Uterus (tissue), 4 donors: ENCODE measurements around the gene SLC22A1. TPM values are rescaled to one million over a fixed set of nuclear protein-coding genes. Genes with fewer than 3 reads are reported as not detected.

Experiments used
- DNase-seq, 2 donors: peaks; one replicate each; pipeline ENCODE4 v3.0.0-alpha.2; 2019 to 2020
- H3K27ac ChIP-seq, 2 donors: fragments of 200-600 bp; sonication (generic); 1 replicate in 1 of 2; 2 replicates in 1 of 2; pipeline ENCODE4 v1.5.1; 2016 to 2018
- H3K27me3 ChIP-seq, 2 donors: fragments of 200-600 bp; sonication (generic); one replicate each; pipeline ENCODE4 v1.5.1; 2018 to 2019; ENCODE audit warnings: control low read depth in 1 of 2
- H3K36me3 ChIP-seq, 2 donors: fragments of 200-600 bp; sonication (generic); one replicate each; pipeline ENCODE4 v1.5.1; 2019; ENCODE audit warnings: control low read depth in 1 of 2
- H3K4me1 ChIP-seq, 2 donors: fragments of 200-600 bp; sonication (generic); one replicate each; pipeline ENCODE4 v1.5.1; 2018 to 2019; ENCODE audit warnings: control low read depth in 1 of 2
- H3K4me3 ChIP-seq, 2 donors: fragments of 200-600 bp; sonication (generic); 1 replicate in 1 of 2; 2 replicates in 1 of 2; pipeline ENCODE4 v1.5.1; 2018 to 2019; ENCODE audit warnings: mild to moderate bottlenecking in 1 of 2
- H3K9me3 ChIP-seq, 2 donors: fragments of 200-600 bp; sonication (generic); one replicate each; pipeline ENCODE4 v1.5.1; 2019; ENCODE audit warnings: control low read depth in 1 of 2
- CTCF ChIP-seq, 4 experiments: fragments of 200-600 bp in 2 of 4; fragments of 450-650 bp in 2 of 4; sonication (generic) in 2 of 4; IDR thresholded peaks; one replicate each; pipeline ENCODE4 v1.5.1; 2016 to 2019; ENCODE audit warnings: antibody characterized with exemption in 4 of 4, mild to moderate bottlenecking in 2 of 4, moderate library complexity in 1 of 4
- POLR2A ChIP-seq, 2 donors: fragments of 450-650 bp; IDR thresholded peaks; one replicate each; pipeline ENCODE4 v1.6.1; 2016; ENCODE audit warnings: antibody characterized with exemption in 2 of 2, mild to moderate bottlenecking in 1 of 2, moderate library complexity in 1 of 2
- intact Hi-C: fragments of 100-400 bp; cut with DNase I; formaldehyde crosslinking; loops from one replicate; pipeline ENCODE4 v1.15.1; 2023; ENCODE audit warnings: low total_unique reads
- total RNA-seq, 4 donors: library from RNA; depleted of rRNA in 3 of 4; stranded (reverse); fragments of >200 nt in 3 of 4; gene quantifications; one replicate each; pipeline versions ENCODE4 v1.1.0 to v1.2.4, GENCODE V29; 2014 to 2023
- donor health status: DM: yes; HTN: yes; CAD: no.

The SLC22A1 gene
- total RNA-seq, 4 donors from 2014 or later, result 0.35 to 5.4 TPM; not detected in 2

GRCh38 chr6:160194808-160195207 lies 73.2 kb downstream of the SLC22A1 start:
- no peak for DNase-seq
- H3K9me3 ChIP-seq, result peaks cover 0 to 15% of the 10 kb centered on the region in 2 donors
- no peaks in the 10 kb centered on the region for H3K27me3 ChIP-seq
- no peaks in the 10 kb centered on the region for H3K4me1 ChIP-seq
- no peaks in the 10 kb centered on the region for H3K36me3 ChIP-seq
- intact Hi-C loops, result no loop called here
- no peak overlapping the region for H3K27ac ChIP-seq
- TF ChIP-seq CTCF (IDR thresholded peaks at IDR 0.05) (no peak), POLR2A (IDR thresholded peaks at IDR 0.05) (no peak)
- no peak overlapping the region for H3K4me3 ChIP-seq

- no peak overlapping the region for H3K4me3 ChIP-seq
- no peaks in the 10 kb centered on the region for H3K36me3 ChIP-seq
- H3K4me1 ChIP-seq, result no peaks in the 10 kb centered on the region
- peaks cover 0 to 11% of the 10 kb centered on the region in 2 donors for H3K9me3 ChIP-seq
- TF ChIP-seq POLR2A (IDR thresholded peaks at IDR 0.05) (no peak), CTCF (IDR thresholded peaks at IDR 0.05) (no peak)
- H3K27me3 ChIP-seq, result no peaks in the 10 kb centered on the region
- intact Hi-C loops, result no loop called here
- no peak overlapping the region for H3K27ac ChIP-seq
- no peak for DNase-seq
These were observed 76.0 kb downstream of the SLC22A1 start for GRCh38 chr6:160197662-160198061.

- Histone ChIP-seq H3K27ac (no peak overlapping the region), H3K36me3 (no peaks in the 10 kb centered on the region), H3K27me3 (no peaks in the 10 kb centered on the region), H3K4me1 (no peaks in the 10 kb centered on the region), H3K9me3 (peaks cover 0 to under 1% of the 10 kb centered on the region in 2 donors), H3K4me3 (no peak overlapping the region)
- TF ChIP-seq POLR2A (IDR thresholded peaks at IDR 0.05) (no peak), CTCF (IDR thresholded peaks at IDR 0.05) (no peak)
- intact Hi-C loops, result no loop called here
- DNase-seq, result no peak
These were observed 77.1 kb downstream of the SLC22A1 start for GRCh38 chr6:160198606-160199211.

- H3K4me3 ChIP-seq, result no peak overlapping the region
- H3K27me3 ChIP-seq, result no peaks in the 10 kb centered on the region
- no peaks in the 10 kb centered on the region for H3K9me3 ChIP-seq
- intact Hi-C loops, result no loop called here
- TF ChIP-seq CTCF (IDR thresholded peaks at IDR 0.05) (no peak), POLR2A (IDR thresholded peaks at IDR 0.05) (no peak)
- H3K27ac ChIP-seq, result no peak overlapping the region
- no peak for DNase-seq
- no peaks in the 10 kb centered on the region for H3K36me3 ChIP-seq
- no peaks in the 10 kb centered on the region for H3K4me1 ChIP-seq
These were observed 79.4 kb downstream of the SLC22A1 start for GRCh38 chr6:160201061-160201460.

GRCh38 chr6:160202411-160202810 lies 80.8 kb downstream of the SLC22A1 start:
- intact Hi-C loops, result no loop called here
- no peaks in the 10 kb centered on the region for H3K9me3 ChIP-seq
- no peaks in the 10 kb centered on the region for H3K27me3 ChIP-seq
- TF ChIP-seq POLR2A (IDR thresholded peaks at IDR 0.05) (no peak), CTCF (IDR thresholded peaks at IDR 0.05) (no peak)
- no peaks in the 10 kb centered on the region for H3K36me3 ChIP-seq
- no peak for DNase-seq
- no peak overlapping the region for H3K27ac ChIP-seq
- no peak overlapping the region for H3K4me3 ChIP-seq
- H3K4me1 ChIP-seq, result no peaks in the 10 kb centered on the region
